A673 (cell line): ENCODE data around the gene ABHD16B. TPM values are rescaled to one million over a fixed set of nuclear protein-coding genes. Genes with fewer than 3 reads are reported as not detected.
A peak's percentile ranks its signal among the peaks of the same experiment; 100 is the strongest.

Source experiments
- BruUV-seq: library from RNA; stranded (reverse); fragments of 400-500 nt; replicated peaks from 2 replicates; lab custom pipeline; 2021; lab: Mats Ljungman, UMichigan
- CTCF ChIA-PET: fragments of 300-600 bp; sonication (Branson Sonifier 250); formaldehyde crosslinking; loops from one replicate; lab custom pipeline; 2022; ENCODE audit warnings: antibody characterized with exemption; lab: Charles Lee
- POLR2A ChIA-PET: fragments of 300-600 bp; sonication (Branson Sonifier 250); formaldehyde crosslinking; loops from one replicate; lab custom pipeline; 2022; ENCODE audit warnings: antibody characterized with exemption; ENCODE audit not compliant: low non-redundant PET; lab: Charles Lee
- DNase-seq: peaks from one replicate; pipeline ENCODE4 v3.0.0-alpha.2; 2015; ENCODE audit warnings: low spot score
- H3K27ac ChIP-seq: fragments of 200-600 bp; sonication (generic); 2 replicates; pipeline ENCODE4 v1.5.1; 2016; ENCODE audit warnings: mixed run types, low read depth, mild to moderate bottlenecking, mixed read lengths, antibody characterized with exemption, low read length; ENCODE audit not compliant: poor library complexity, severe bottlenecking
- H3K27me3 ChIP-seq: fragments of 200-600 bp; sonication (generic); replicated peaks from 2 replicates; pipeline ENCODE4 v1.6.1; 2017; ENCODE audit warnings: mixed run types, low read depth, mild to moderate bottlenecking, mixed read lengths, antibody characterized with exemption, low read length; ENCODE audit not compliant: insufficient read depth, poor library complexity
- H3K36me3 ChIP-seq: fragments of 200-600 bp; sonication (generic); 2 replicates; pipeline ENCODE4 v1.6.1; 2016; ENCODE audit warnings: mixed run types, mild to moderate bottlenecking, mixed read lengths, antibody characterized with exemption, low read length; ENCODE audit not compliant: insufficient read depth, poor library complexity, severe bottlenecking
- H3K4me1 ChIP-seq: fragments of 200-600 bp; sonication (generic); 2 replicates; pipeline ENCODE4 v1.6.1; 2017; ENCODE audit warnings: mixed run types, mild to moderate bottlenecking, mixed read lengths, antibody characterized with exemption, low read length; ENCODE audit not compliant: insufficient read depth, poor library complexity, severe bottlenecking
- H3K4me3 ChIP-seq: fragments of 200-600 bp; sonication (generic); 2 replicates; pipeline ENCODE4 v1.5.1; 2016; ENCODE audit warnings: low read depth, mixed run types, mild to moderate bottlenecking, mixed read lengths, low read length; ENCODE audit not compliant: poor library complexity, severe bottlenecking
- H3K9me3 ChIP-seq: fragments of 200-600 bp; sonication (generic); 2 replicates; pipeline ENCODE4 v1.6.1; 2016; ENCODE audit warnings: mixed run types, low read depth, mild to moderate bottlenecking, mixed read lengths, antibody characterized with exemption, low read length; ENCODE audit not compliant: poor library complexity, severe bottlenecking
- CTCF ChIP-seq: fragments of 300-800, 200-600 bp; sonication (generic); conservative IDR thresholded peaks from 2 replicates; pipeline ENCODE4 v1.5.1; 2017; ENCODE audit warnings: low read depth, mild to moderate bottlenecking, antibody characterized with exemption, low read length, moderate library complexity, mixed read lengths
- EZH2 ChIP-seq: fragments of 200-600 bp; sonication (generic); IDR thresholded peaks from 2 replicates; pipeline ENCODE4 v1.6.1; 2017; ENCODE audit warnings: borderline replicate concordance, low read depth, mild to moderate bottlenecking, mixed read lengths, antibody characterized with exemption, low read length; ENCODE audit not compliant: poor library complexity, severe bottlenecking
- intact Hi-C: fragments of 100-400 bp; cut with micrococcal nuclease; formaldehyde crosslinking; loops from one replicate; pipeline ENCODE4 v1.10.0; 2022; ENCODE audit not compliant: unreplicated experiment
- total RNA-seq: library from RNA; stranded (reverse); gene quantifications from 2 replicates; pipeline ENCODE4 v1.2.3, GENCODE V29; 2021

The ABHD16B gene
- total RNA-seq, 1 experiment from 2014 or later, result not detected

- no peaks in the 10 kb centered on the region for H3K36me3 ChIP-seq
- H3K27me3 ChIP-seq, result peaks cover 38% of the 10 kb centered on the region
- POLR2A ChIA-PET, result no interaction called here
- no peak for TF ChIP-seq CTCF
- DNase-seq, result no peak
- intact Hi-C loops, result no loop called here
- no peaks in the 10 kb centered on the region for H3K9me3 ChIP-seq
- no TSS peak for BruUV-seq
- peak overlapping the region; percentile 50 for H3K4me3 ChIP-seq
- CTCF ChIA-PET, result no interaction called here
- H3K4me1 ChIP-seq, result no peaks in the 10 kb centered on the region
- H3K27ac ChIP-seq, result no peak overlapping the region
Measured at GRCh38 chr20:63829603-63829944, 31.7 kb upstream of the ABHD16B start.

GRCh38 chr20:63829945-63830835 is 31.1 kb upstream of the ABHD16B start:
- no peaks in the 10 kb centered on the region for H3K9me3 ChIP-seq
- H3K4me1 ChIP-seq, result no peaks in the 10 kb centered on the region
- CTCF ChIA-PET, result no interaction called here
- TF ChIP-seq CTCF (no peak), EZH2 (peak; percentile 62)
- BruUV-seq, result no TSS peak
- no peaks in the 10 kb centered on the region for H3K36me3 ChIP-seq
- H3K27ac ChIP-seq, result no peak overlapping the region
- peaks cover 38% of the 10 kb centered on the region for H3K27me3 ChIP-seq
- peak overlapping the region; percentile 50 for H3K4me3 ChIP-seq
- intact Hi-C loops, result no loop called here
- DNase-seq, result no peak
- POLR2A ChIA-PET, result no interaction called here

GRCh38 chr20:63830841-63831588 is 30.3 kb upstream of the ABHD16B start, which contains the start of gene ZBTB46:
Gene ZBTB46, minus strand, starts transcription at chr20:63831264. Its CDS starts 40,507 bp downstream, at chr20:63790757.
- DNase-seq, result peak; percentile 61
- Histone ChIP-seq H3K27me3 (peaks cover 38% of the 10 kb centered on the region), H3K4me3 (peak within 1 kb of the TSS; percentile 50), H3K4me1 (no peaks in the 10 kb centered on the region), H3K36me3 (no peaks in the 10 kb centered on the region), H3K9me3 (no peaks in the 10 kb centered on the region), H3K27ac (no peak within 1 kb of the TSS)
- TF ChIP-seq CTCF (no peak), EZH2 (no peak)
- intact Hi-C loops, result no loop called here
- POLR2A ChIA-PET, result no interaction called here
- BruUV-seq, result no TSS peak
- CTCF ChIA-PET, result no interaction called here
